ENCODE measurements around the gene MAGI2.

MAGI2 gene

GRCh38 chr7:78448911-78449310, 1004.6 kb downstream of the MAGI2 start:
- DNase-seq, result no peak

- no peak for DNase-seq
Measured at GRCh38 chr7:78444267-78444666, 1009.2 kb downstream of the MAGI2 start.

GRCh38 chr7:78443811-78444210, 1009.7 kb downstream of the MAGI2 start:
- DNase-seq, result no peak

DNA sequence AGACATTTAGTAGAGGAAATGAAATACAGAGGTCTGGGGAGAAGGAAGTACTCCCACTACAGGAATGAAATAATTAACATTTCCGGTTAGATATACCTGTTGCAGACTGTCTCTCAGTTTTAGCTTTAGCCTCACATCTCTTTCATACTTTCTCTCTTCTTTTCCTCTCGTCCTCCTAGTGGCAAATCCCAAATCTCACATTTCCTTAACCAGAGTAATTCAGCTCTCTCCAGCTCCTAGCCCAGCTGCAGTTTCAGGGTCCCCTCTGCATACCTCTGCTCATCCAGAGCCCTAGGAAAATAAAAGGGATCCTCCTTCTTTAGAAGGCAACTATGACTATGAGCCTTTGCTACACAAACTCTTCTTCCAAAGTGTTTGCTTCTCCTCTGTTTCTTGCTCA, 1011.7 kb downstream of the MAGI2 start:
- DNase-seq, result no peak

DNA sequence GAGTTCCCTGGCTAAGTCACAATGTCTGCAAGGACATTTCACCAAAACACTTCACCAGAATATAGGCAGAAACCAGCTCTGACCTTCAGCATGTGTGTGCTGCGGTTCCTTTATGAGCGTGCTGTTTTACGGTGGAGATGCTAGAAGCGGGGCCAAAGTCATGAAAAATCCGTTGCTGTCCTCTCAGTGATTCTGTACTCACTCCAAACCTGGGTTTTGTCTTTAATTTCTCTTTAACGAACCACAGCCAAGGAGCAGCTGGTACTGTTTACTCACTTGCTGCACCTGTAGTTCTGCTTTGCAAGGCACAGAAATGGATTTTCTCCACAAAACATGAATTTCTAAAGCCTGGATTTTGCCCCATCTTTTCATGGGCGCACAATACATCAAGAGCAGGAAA, 1015.0 kb downstream of the MAGI2 start:
- DNase-seq, result no peak

DNA sequence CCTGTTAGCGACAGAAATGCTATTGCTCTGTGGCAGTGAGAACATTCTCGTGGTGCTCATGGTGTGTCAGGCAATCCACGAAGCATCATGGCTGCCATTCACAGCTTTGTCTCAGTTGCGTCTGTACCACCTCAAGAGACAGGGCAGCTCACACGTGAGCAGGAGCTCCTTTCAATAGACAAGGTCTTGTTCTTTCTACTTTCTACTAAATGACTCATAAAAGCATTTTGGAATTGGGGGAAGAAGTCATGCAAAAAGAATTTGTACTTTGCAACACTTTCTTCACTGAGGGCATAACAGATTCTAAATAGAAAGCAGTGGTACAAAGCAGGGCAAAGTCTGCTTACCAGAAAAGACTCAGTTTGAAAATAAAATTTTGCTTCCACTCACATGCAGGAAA, 1016.3 kb downstream of the MAGI2 start:
- no peak for DNase-seq

- no peak for DNase-seq
Measured at GRCh38 chr7:78435355-78435754, 1018.1 kb downstream of the MAGI2 start.

GRCh38 chr7:78434281-78434680, 1019.2 kb downstream of the MAGI2 start:
- DNase-seq, result no peak

DNA sequence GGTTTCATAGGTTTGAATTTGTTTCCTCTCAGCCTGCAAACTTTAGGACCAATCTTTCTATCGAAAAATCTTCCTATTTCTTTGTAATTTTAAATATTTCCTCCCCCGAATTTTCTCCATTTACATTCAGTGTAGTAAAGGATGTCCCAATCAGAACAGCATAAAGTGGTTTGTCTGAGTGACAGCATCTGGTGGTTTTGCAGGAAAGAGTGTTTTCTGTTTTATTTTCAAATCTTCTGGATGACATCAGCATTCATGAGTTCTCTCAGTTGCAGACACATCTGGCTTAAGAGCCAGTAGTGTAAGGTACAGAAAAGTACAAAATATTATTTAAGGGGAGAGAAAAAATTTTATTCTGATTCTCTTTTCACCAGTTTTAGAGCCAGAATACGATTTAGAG, 1020.0 kb downstream of the MAGI2 start:
- DNase-seq, result no peak

DNA sequence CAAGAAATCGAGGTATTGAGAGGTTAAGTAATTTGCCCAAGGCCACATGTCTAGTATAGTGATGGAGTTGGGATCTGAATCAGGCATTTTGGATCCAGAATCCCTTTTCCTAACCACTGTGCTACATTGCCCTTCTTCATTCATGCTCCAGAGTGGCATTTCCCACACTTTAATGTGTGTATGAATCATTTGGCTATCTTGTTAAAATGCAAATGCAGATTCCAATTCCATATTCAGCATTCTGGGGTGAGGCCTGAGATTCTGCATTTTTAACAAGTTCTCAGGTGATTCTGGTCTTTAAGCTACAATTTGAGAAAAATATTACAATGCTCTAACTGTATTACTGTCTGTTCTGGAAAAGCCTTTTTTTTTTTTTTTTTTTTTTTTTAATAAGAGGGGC, 1023.6 kb downstream of the MAGI2 start:
- no peak for DNase-seq

DNA sequence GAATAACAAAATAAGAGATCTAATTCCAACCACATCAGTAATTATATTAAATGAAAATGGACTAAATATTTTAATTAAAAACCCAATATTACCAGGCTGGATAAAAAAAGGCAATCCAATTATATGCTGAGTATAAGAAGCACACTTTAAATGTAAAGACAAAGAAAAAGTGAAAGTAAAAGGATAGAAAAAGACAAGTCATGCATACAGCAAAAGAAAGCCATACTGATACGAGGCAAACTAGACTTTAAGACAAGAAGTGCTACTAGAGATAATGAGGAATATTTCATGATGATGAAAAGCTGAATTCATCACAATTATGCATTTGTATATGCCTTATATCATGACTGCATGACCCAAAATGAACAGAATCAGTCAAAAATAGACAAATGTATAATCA, 1026.3 kb downstream of the MAGI2 start:
- DNase-seq, result no peak

DNA sequence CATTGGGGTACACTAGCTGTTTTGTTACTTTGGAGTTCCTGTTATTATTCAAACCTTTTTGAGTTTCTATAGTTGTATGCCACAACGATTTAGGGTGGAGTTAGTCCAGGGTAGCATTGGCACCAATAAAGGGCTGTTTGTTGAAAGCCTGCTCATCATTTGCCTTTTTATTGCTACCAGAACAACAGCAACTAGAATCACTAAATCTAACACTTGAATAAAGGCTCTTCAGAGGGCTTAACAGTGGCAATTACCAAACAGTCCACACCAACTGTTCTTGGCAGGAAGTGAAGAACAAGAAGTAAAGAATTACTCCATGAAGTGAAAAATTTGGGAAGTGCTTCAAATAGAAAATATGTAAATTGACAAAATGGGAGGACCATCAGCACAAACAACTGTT, 1033.5 kb downstream of the MAGI2 start:
- DNase-seq, result no peak

- DNase-seq, result no peak
Measured at GRCh38 chr7:78417180-78417853, 1036.2 kb downstream of the MAGI2 start.

GRCh38 chr7:78413568-78413967, 1039.9 kb downstream of the MAGI2 start:
- no peak for DNase-seq

- no peak for DNase-seq
Measured at GRCh38 chr7:78412216-78412858, 1041.1 kb downstream of the MAGI2 start.

- no peak for DNase-seq
Measured at GRCh38 chr7:78407031-78407430, 1046.4 kb downstream of the MAGI2 start.

GRCh38 chr7:78406531-78406930, 1046.9 kb downstream of the MAGI2 start:
- no peak for DNase-seq

- no peak for DNase-seq
Measured at GRCh38 chr7:78402096-78402495, 1051.4 kb downstream of the MAGI2 start.

DNA sequence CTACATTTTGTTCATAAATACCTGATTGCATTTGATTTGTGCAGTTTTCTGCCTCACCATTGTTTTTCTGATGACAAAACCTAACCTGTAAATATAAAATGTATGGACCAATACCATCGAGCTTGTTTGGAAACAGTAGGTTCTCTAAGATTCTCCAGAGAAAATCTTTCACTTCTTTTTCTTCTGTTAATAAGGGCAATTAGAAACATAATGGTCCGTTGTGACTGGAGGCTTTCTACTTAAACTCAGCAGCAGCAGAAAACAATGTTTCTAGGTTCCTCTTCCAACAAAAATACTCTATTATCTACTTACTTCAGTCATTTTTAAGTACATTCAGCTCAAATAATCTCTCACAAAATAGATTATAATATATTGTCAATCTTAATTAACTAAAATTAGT, 1053.4 kb downstream of the MAGI2 start:
- DNase-seq, result no peak

DNA sequence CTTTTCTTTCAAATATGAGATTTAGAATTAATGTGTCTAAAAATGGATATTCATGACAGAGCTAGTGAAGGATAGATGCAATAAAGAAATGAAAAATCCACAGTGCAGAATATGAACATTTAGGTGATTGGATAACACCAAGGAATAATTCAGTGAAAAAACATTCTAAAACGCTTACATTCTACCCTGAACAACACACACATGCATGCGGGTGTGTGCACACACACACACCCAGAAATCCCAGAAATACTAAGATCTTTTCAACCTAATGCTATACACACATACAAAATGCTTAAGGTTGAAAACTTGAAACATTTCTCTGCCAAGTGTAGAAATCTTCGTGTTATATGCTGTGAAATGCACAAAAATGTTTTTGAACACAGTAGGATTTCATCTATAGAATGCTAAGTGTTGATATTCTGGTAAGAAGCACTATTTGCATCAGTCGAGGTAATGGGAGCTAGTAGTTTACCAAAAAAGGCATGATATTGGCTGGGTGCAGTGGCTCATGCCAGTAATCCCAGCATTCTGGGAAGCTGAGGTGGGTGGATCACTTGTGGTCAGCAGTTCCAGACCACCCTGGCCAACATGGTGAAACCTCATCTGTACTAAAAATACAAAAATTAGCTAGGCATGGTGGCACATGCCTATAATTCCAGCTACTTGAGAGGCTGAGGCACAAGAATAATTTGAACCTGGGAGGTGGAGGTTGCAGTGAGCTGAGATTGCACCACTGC, 1054.3 kb downstream of the MAGI2 start:
- no peak for DNase-seq

DNA sequence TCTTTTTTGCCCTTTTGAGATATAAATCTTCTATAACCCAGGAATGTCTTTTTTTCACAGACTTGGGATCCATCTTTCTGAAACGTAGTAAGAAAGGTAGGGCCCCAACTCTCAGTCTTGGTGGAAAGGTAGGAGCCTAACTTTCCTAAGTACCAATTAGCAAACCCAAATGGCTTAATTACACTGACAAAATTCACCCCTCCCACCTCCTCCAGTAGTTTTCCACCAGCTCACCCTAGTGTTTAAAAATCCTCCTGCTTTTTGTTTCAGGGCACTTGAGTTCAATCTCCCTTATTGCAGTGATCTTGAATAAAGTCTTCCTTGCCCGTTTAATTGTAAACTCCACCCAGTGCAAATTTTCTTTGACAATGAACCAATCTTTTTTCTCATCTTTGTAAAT, 1054.9 kb downstream of the MAGI2 start:
- DNase-seq, result no peak

DNA sequence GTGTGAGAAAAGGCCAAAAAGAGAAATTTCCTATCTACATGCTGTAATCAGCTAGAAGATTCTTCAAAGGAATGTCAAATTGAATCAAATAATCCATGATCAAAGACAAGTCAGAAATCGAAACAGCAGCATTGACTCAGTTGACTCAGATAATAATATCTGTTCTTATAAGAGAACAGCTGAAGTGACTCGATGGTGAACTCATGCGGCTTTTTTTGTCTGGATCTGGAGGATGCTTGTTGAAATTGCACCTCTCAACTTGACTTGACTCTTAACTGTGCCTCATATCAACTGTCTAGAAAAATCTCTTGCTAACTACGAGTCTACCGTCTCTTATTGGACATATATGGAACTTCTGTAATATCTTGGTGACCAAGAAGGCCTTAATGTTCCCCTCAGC, 1055.4 kb downstream of the MAGI2 start:
- no peak for DNase-seq

DNA sequence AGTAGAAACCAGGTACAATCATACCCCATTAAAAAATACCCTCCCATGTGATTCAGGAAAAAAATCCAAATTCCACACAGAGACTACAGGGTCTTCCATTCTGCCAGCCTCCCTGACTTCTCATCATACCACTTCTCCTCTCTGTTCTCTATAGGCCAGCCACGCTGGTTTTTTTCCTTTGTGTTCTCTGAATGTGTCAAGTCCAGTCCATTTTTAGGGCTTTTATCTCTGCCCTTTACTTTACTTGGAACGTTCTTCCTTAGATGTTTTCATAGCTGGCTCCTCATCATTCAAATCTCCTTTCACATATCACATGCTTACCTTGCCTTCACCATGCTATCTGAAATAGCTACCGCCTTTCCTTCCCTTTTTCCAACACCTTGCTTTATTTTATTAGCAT, 1057.3 kb downstream of the MAGI2 start:
- no peak for DNase-seq

DNA sequence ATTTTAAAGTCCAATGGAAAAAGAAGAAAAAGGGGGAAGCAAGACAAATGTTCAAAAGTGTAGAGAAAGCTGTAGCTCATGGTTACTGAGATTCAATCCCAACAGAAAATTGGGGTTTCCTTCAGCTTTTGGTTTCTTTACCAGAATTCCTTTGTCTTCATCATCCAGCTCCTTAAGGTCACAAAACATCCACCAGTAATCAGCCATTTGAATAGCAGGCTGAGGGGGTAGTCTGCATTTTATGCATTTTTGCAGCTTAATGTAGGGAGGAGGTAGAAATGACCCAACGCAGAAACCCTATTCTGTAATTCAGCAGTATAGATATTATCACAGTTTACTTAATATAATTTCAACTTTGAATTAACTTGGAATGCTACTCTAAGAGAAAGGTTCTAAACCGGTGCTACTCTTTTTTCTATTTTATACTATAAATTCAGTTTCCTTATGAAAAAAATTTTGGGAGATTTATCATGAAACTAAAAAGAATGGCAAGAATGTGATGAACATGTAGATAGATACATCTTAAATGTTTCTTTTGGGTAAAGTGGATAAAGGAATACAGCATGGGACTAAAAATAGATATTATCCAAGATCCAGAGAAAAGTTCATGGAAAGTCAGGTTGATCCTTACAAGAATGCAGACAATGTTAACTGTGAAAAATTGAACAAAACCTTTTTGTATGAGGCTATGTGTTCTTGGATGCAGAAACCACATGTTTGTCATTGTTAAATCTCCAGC, 1058.0 kb downstream of the MAGI2 start:
- DNase-seq, result no peak

Measured in CD4-positive, alpha-beta T cell treated with Interleukin-12 subunit alpha and Interleukin-12 subunit beta, for 1 hour (primary cell).